GM12875 (cell line): ENCODE data around the gene ERCC1.

Source experiments
- H3K4me3 ChIP-seq: one replicate; pipeline ENCODE4 v1.5.1; 2011; ENCODE audit warnings: low read depth, low read length, control low read depth
- CTCF ChIP-seq: IDR thresholded peaks from 2 replicates; pipeline ENCODE4 v1.5.1; 2011; ENCODE audit warnings: low read depth, mild to moderate bottlenecking, control low read depth, inconsistent platforms, low read length, moderate library complexity, borderline replicate concordance; ENCODE audit not compliant: insufficient read depth

Gene ERCC1

GRCh38 chr19:45395821-45396617 is 27.7 kb downstream of the ERCC1 start:
- H3K4me3 ChIP-seq: no peak overlapping the region
- TF ChIP-seq CTCF: no peak

GRCh38 chr19:45391871-45392665 is 31.6 kb downstream of the ERCC1 start:
- no peak overlapping the region for H3K4me3 ChIP-seq
- no peak for TF ChIP-seq CTCF

- TF ChIP-seq CTCF: no peak
- H3K4me3 ChIP-seq: no peak overlapping the region
Measured at GRCh38 chr19:45391346-45391745, 32.4 kb downstream of the ERCC1 start.

GRCh38 chr19:45385392-45386221 is 38.1 kb downstream of the ERCC1 start:
- no peak for TF ChIP-seq CTCF
- no peak overlapping the region for H3K4me3 ChIP-seq

GRCh38 chr19:45382426-45382825 is 41.3 kb downstream of the ERCC1 start:
- H3K4me3 ChIP-seq: no peak overlapping the region

GRCh38 chr19:45380107-45380506 is 43.6 kb downstream of the ERCC1 start:
- no peak for TF ChIP-seq CTCF
- no peak overlapping the region for H3K4me3 ChIP-seq

More at GRCh38 chr19:45382426-45382825, 41.3 kb downstream of the ERCC1 start:
- no peak for TF ChIP-seq CTCF
